HepG2 (cell line): ENCODE data around the gene LHX5. TPM values are rescaled to one million over a fixed set of nuclear protein-coding genes. Genes with fewer than 3 reads are reported as not detected.

ENCODE experiments used
- ATAC-seq: fragments of 200-7000 bp; cut with Tn5 transposase; 3 replicates; pipeline ENCODE4 v1.9.1; 2020; ENCODE audit warnings: mild to moderate bottlenecking, moderate library complexity
- BruUV-seq: library from RNA; stranded (reverse); fragments of 400-500 nt; replicated peaks from 2 replicates; lab custom pipeline; 2021; lab: Mats Ljungman, UMichigan
- CTCF ChIA-PET: fragments of 300-600 bp; formaldehyde crosslinking; extraction: SDS; loops from one replicate; lab custom pipeline; 2021; ENCODE audit warnings: low total read pairs, inconsistent platforms, low intra/inter-chr PET ratio; lab: Yijun Ruan, JAX
- POLR2A ChIA-PET: fragments of 350-600 bp; sonication (Branson Sonifier 250); formaldehyde crosslinking; loops from one replicate; lab custom pipeline; 2020; ENCODE audit warnings: antibody characterized with exemption, inconsistent platforms; lab: Yijun Ruan, JAX
- DNase-seq: peaks from one replicate; pipeline ENCODE4 v3.0.0-alpha.2; 2015; ENCODE audit warnings: low spot score
- FAIRE-seq: peaks from 3 replicates; lab custom pipeline; 2011; peaks lifted over from hg19 to GRCh38; lab: Jason Lieb, UNC
- H2AFZ ChIP-seq: one replicate; pipeline ENCODE4 v1.6.1; 2011; ENCODE audit warnings: low read length, inconsistent platforms
- H3K27ac ChIP-seq: fragments of 300-600 bp; 3 replicates; pipeline ENCODE4 v1.8.0; 2011; ENCODE audit warnings: mixed run types, mild to moderate bottlenecking, mixed read lengths, low read length, inconsistent platforms; ENCODE audit not compliant: insufficient read depth; ENCODE audit errors: extremely low read length
- H3K27me3 ChIP-seq, 2 experiments: fragments of 200-600 bp in 1 of 2; 2 replicates in 1 of 2; 3 replicates in 1 of 2; pipeline versions ENCODE4 v1.6.0 to v1.8.0; 2011; ENCODE audit warnings: low read length in 2 of 2, mild to moderate bottlenecking in 2 of 2, moderate library complexity in 2 of 2, inconsistent platforms in 1 of 2; ENCODE audit not compliant: insufficient read depth in 2 of 2, control insufficient read depth in 1 of 2
- H3K36me3 ChIP-seq, 2 experiments: fragments of 200-600 bp in 1 of 2; replicated peaks in 1 of 2; 2 replicates in 1 of 2; 3 replicates in 1 of 2; pipeline versions ENCODE4 v1.5.1 to v1.8.0; 2011; ENCODE audit warnings: low read length in 2 of 2, inconsistent platforms in 1 of 2; ENCODE audit not compliant: insufficient read depth in 2 of 2, control insufficient read depth in 1 of 2
- H3K4me1 ChIP-seq: 2 replicates; pipeline ENCODE4 v1.5.1; 2012; ENCODE audit warnings: low read length, inconsistent platforms; ENCODE audit not compliant: insufficient read depth
- H3K4me2 ChIP-seq: 2 replicates; pipeline ENCODE4 v1.6.0; 2011; ENCODE audit warnings: low read depth, low read length, inconsistent platforms
- H3K4me3 ChIP-seq, 3 experiments: fragments of 200-600 bp in 1 of 3; sonication (generic), shearing (Covaris generic) in 1 of 3; replicated peaks in 1 of 3; 2 replicates each; pipeline ENCODE4 v1.5.1; 2011 to 2016; ENCODE audit warnings: low read length in 3 of 3, inconsistent platforms in 2 of 3, low read depth in 2 of 3, mild to moderate bottlenecking in 2 of 3, control low read depth in 1 of 3, mixed read lengths in 1 of 3; ENCODE audit not compliant: insufficient read depth in 1 of 3
- H3K79me2 ChIP-seq: one replicate; pipeline ENCODE4 v1.6.1; 2011; ENCODE audit warnings: low read length, inconsistent platforms; ENCODE audit not compliant: insufficient read depth
- H3K9ac ChIP-seq: 2 replicates; pipeline ENCODE4 v1.6.0; 2011; ENCODE audit warnings: mild to moderate bottlenecking, low read depth, low read length, inconsistent platforms; ENCODE audit not compliant: insufficient read depth
- H3K9me3 ChIP-seq: 2 replicates; pipeline ENCODE4 v1.5.1; 2012; ENCODE audit warnings: mild to moderate bottlenecking, low read length
- H4K20me1 ChIP-seq: 2 replicates; pipeline ENCODE4 v1.6.0; 2011; ENCODE audit warnings: inconsistent platforms, mild to moderate bottlenecking, low read length, moderate library complexity; ENCODE audit not compliant: insufficient read depth
- ASH2L ChIP-seq: fragments of 300-600, 200-600 bp; sonication (generic); IDR thresholded peaks from 2 replicates; pipeline ENCODE4 v1.7.0; 2017; ENCODE audit warnings: low read depth, mild to moderate bottlenecking, moderate library complexity, mixed read lengths, low read length; ENCODE audit not compliant: insufficient read length
- GATAD1 ChIP-seq: IDR thresholded peaks from 2 replicates; pipeline ENCODE4 v1.6.1; 2016; ENCODE audit warnings: missing genetic modification reagents, missing compliant biosample characterization
- MTERF4 ChIP-seq: sonication (generic); formaldehyde crosslinking; IDR thresholded peaks from 2 replicates; pipeline ENCODE4 v1.8.0; 2023; ENCODE audit warnings: mild to moderate bottlenecking, missing genetic modification reagents
- PHF20 ChIP-seq: sonication (generic); formaldehyde crosslinking; IDR thresholded peaks from 2 replicates; pipeline ENCODE4 v1.5.0; 2020; ENCODE audit warnings: mild to moderate bottlenecking, missing genetic modification reagents
- PHF8 ChIP-seq: sonication (generic); formaldehyde crosslinking; IDR thresholded peaks from 2 replicates; pipeline ENCODE4 v1.5.0; 2020; ENCODE audit warnings: missing genetic modification reagents
- SRSF4 ChIP-seq: fragments of 200-400 bp; formaldehyde crosslinking; IDR thresholded peaks from one replicate; pipeline ENCODE4 v1.6.1; 2018; ENCODE audit warnings: mild to moderate bottlenecking, low read depth, low read length, moderate library complexity; ENCODE audit not compliant: poor library complexity, severe bottlenecking
- ZBTB20 ChIP-seq: sonication (generic); formaldehyde crosslinking; IDR thresholded peaks from 2 replicates; pipeline ENCODE4 v1.8.1; 2023; ENCODE audit warnings: missing genetic modification reagents, low read depth, mild to moderate bottlenecking, borderline replicate concordance
- ZNF484 ChIP-seq: sonication (generic); formaldehyde crosslinking; IDR thresholded peaks from 2 replicates; pipeline ENCODE4 v1.5.1; 2020; ENCODE audit warnings: mild to moderate bottlenecking, low read depth, missing genetic modification reagents, borderline replicate concordance
- ZNF670 ChIP-seq: sonication (generic); formaldehyde crosslinking; IDR thresholded peaks from 2 replicates; pipeline ENCODE4 v1.8.0; 2022; ENCODE audit warnings: mild to moderate bottlenecking, missing genetic modification reagents, borderline replicate concordance
- ZNF768 ChIP-seq: sonication (generic); formaldehyde crosslinking; IDR thresholded peaks from 2 replicates; pipeline ENCODE4 v1.4.0; 2020; ENCODE audit warnings: missing genetic modification reagents
- whole genome bisulfite sequencing: methylation state at CpG from one replicate; pipeline ENCODE4 v1.1.6; 2017; ENCODE audit warnings: low lambda C conversion rate; 5-methylcytosine and 5-hydroxymethylcytosine counted together
- in situ Hi-C: cut with HindIII; loops from 2 replicates; pipeline ENCODE4 v1.10.0; 2017; ENCODE audit warnings: low pct_unique_long_range_greater_than_20kb; ENCODE audit not compliant: extremely low pct_ligation_motif_present
- intact Hi-C: fragments of 100-400 bp; cut with micrococcal nuclease; formaldehyde crosslinking; loops from one replicate; pipeline ENCODE4 v1.10.0; 2022; ENCODE audit not compliant: unreplicated experiment
- polyA plus RNA-seq, 8 experiments: library from polyadenylated mRNA; depleted of rRNA in 3 of 8; stranded (reverse) in 7 of 8; unstranded in 1 of 8; fragments of >200 nt; fragmentation: Illumina TruSeq in 4 of 8; extraction: Trizol in 4 of 8; gene quantifications; 2 replicates each; pipeline versions ENCODE4 v1.2.1 to v1.2.3, GENCODE V29; 2011 to 2016; ENCODE audit warnings: low read depth in 4 of 8, missing spikeins in 1 of 8, mixed read lengths in 1 of 8; ENCODE audit not compliant: insufficient read depth in 1 of 8
- total RNA-seq, 5 experiments: library from RNA; depleted of rRNA; stranded (reverse); fragments of >200 nt; fragmentation: Illumina TruSeq; extraction: Trizol; gene quantifications; 2 replicates each; pipeline ENCODE4 v1.2.3, GENCODE V29; 2016; ENCODE audit warnings: low read depth in 1 of 5
- TF ChIP-seq, protein P1 (sequence below): sonication (generic); formaldehyde crosslinking; IDR thresholded peaks from 2 replicates; pipeline ENCODE4 v1.4.0; 2020; ENCODE audit warnings: missing genetic modification reagents

LHX5 gene
- total and polyA plus RNA-seq, 2 of the 13 experiments (the other 11 are each of a cell fraction or from before 2014, with no cell fraction given), result not detected

- TF ChIP-seq, protein P1, sequence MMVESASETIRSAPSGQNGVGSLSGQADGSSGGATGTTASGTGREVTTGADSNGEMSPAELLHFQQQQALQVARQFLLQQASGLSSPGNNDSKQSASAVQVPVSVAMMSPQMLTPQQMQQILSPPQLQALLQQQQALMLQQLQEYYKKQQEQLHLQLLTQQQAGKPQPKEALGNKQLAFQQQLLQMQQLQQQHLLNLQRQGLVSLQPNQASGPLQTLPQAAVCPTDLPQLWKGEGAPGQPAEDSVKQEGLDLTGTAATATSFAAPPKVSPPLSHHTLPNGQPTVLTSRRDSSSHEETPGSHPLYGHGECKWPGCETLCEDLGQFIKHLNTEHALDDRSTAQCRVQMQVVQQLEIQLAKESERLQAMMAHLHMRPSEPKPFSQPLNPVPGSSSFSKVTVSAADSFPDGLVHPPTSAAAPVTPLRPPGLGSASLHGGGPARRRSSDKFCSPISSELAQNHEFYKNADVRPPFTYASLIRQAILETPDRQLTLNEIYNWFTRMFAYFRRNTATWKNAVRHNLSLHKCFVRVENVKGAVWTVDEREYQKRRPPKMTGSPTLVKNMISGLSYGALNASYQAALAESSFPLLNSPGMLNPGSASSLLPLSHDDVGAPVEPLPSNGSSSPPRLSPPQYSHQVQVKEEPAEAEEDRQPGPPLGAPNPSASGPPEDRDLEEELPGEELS (CRISPR knock-in tag), result no peak
- TF ChIP-seq ZBTB20 (no peak), MTERF4 (CRISPR knock-in tag) (no peak), ZNF484 (CRISPR knock-in tag) (no peak), PHF20 (no peak), SRSF4 (no peak), ZNF670 (CRISPR knock-in tag) (no peak), GATAD1 (CRISPR knock-in tag) (no peak), PHF8 (CRISPR knock-in tag) (no peak)
- TF ChIP-seq, all 625 proteins: peak for 0
Observed at GRCh38 chr12:113505941-113506340, 34.3 kb upstream of the LHX5 start (continued).

GRCh38 chr12:113504917-113505316, 33.2 kb upstream of the LHX5 start:
- BruUV-seq, result no TSS peak
- no peak for ATAC-seq
- TF ChIP-seq ZNF768, result peak; percentile 70; the same call in 1 of the 2 replicates
- TF ChIP-seq ASH2L, result no peak
- TF ChIP-seq, all 625 proteins: peak for 1

More at GRCh38 chr12:113504917-113505316, 33.2 kb upstream of the LHX5 start:
- DNase-seq (no peak), FAIRE-seq (no peak)
- Histone ChIP-seq H3K27ac (no peak overlapping the region), H3K4me2 (no peak overlapping the region), H3K36me3 (no peaks in the 10 kb centered on the region), H3K4me3 (no peak overlapping the region), H3K9me3 (no peaks in the 10 kb centered on the region), H3K9ac (no peak overlapping the region), H3K27me3 (peaks cover 0 to 6% of the 10 kb centered on the region in 2 experiments; a peak in 2 of 5 replicates), H3K4me1 (0 out of 2 replicates have a peak, but pooled peaks cover under 1% of the 10 kb centered on the region), H3K79me2 (no peaks in the 10 kb centered on the region), H2AFZ (no peak overlapping the region), H4K20me1 (no peaks in the 10 kb centered on the region)
- intact Hi-C loops, result no loop called here
- POLR2A ChIA-PET, result no interaction called here
- CTCF ChIA-PET, result no interaction called here
- WGBS, result 11% methylated on average over 8 of the region's 8 CpGs
- in situ Hi-C loops, result no loop called here
